Activated CD8-positive, alpha-beta memory T cell treated with anti-CD3 and anti-CD28 coated beads, Interleukin-2, amount 10 ng/mL, durations not matched to agents 7 days and 5 days (primary cell): ENCODE measurements around the gene CELA2B. TPM values are rescaled to one million over a fixed set of nuclear protein-coding genes. Genes with fewer than 3 reads are reported as not detected.
"Not testable (repeated sequence)": the region's sequence is repeated elsewhere in the genome, so short reads cannot be mapped to it uniquely, and the experiment has no call there.

ENCODE experiments used
- ATAC-seq: fragments of 150-1000 bp; cut with Tn5 transposase; one replicate; pipeline ENCODE4 v1.10.0; 2021; ENCODE audit warnings: moderate library complexity
- CTCF ChIA-PET: fragments of 350-600 bp; sonication (Branson Sonifier 250); formaldehyde crosslinking; loops from one replicate; lab custom pipeline; 2021; ENCODE audit warnings: antibody characterized with exemption; lab: Charles Lee
- DNase-seq: peaks from one replicate; pipeline ENCODE4 v3.0.0-alpha.2; 2020
- H3K27ac Mint-ChIP-seq: one replicate; pipeline ENCODE4 v1.8.0; 2021; ENCODE audit warnings: mild to moderate bottlenecking, mixed read lengths
- H3K27me3 Mint-ChIP-seq: one replicate; pipeline ENCODE4 v1.8.0; 2021; ENCODE audit warnings: mixed read lengths
- H3K36me3 Mint-ChIP-seq: one replicate; pipeline ENCODE4 v1.8.0; 2021; ENCODE audit warnings: mild to moderate bottlenecking, mixed read lengths
- H3K4me1 Mint-ChIP-seq: one replicate; pipeline ENCODE4 v1.8.0; 2021; ENCODE audit warnings: mixed read lengths
- H3K4me3 Mint-ChIP-seq: one replicate; pipeline ENCODE4 v1.8.0; 2021; ENCODE audit warnings: mild to moderate bottlenecking, moderate library complexity, mixed read lengths
- H3K9me3 Mint-ChIP-seq: one replicate; pipeline ENCODE4 v1.8.0; 2022; ENCODE audit warnings: low read depth, mixed read lengths
- total RNA-seq, 2 experiments: library from RNA; stranded (reverse); gene quantifications; one replicate each; pipeline ENCODE4 v1.2.3, GENCODE V29; 2021

CELA2B gene
- total RNA-seq, 2 experiments from 2014 or later: not detected

DNA sequence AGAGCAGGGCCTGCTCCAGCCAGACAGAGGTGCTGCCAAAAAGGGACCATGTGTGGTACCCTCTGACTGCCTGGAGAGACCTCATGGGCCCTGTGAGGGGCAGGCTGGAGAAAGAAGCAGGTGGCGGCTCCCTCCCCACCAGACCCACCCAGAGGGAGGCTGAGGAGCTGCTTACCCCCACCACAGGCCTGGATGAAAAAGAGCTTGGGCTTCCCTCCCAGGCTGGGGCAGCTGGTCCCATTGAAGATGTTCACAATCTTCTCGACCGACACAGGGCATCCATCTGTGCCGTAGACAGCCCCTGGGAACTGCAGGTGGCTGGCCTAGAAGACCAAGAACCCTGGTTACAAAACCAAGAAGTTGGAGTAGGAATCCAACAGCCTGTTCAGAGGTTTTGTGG, 28.5 kb downstream of the CELA2B start:
- Mint-ChIP-seq H3K4me3 (no peak overlapping the region), H3K27ac (no peak overlapping the region), H3K4me1 (no peaks in the 10 kb centered on the region), H3K9me3 (no peaks in the 10 kb centered on the region), H3K36me3 (peaks cover 2% of the 10 kb centered on the region), H3K27me3 (no peaks in the 10 kb centered on the region)
- DNase-seq: no peak
- ATAC-seq: no peak
- CTCF ChIA-PET: interaction anchor here (1.4 kb wide), 2 partner anchors 13 to 73 kb away, joined by 3 to 5 read pairs; no protein-coding TSS in a partner anchor

DNA sequence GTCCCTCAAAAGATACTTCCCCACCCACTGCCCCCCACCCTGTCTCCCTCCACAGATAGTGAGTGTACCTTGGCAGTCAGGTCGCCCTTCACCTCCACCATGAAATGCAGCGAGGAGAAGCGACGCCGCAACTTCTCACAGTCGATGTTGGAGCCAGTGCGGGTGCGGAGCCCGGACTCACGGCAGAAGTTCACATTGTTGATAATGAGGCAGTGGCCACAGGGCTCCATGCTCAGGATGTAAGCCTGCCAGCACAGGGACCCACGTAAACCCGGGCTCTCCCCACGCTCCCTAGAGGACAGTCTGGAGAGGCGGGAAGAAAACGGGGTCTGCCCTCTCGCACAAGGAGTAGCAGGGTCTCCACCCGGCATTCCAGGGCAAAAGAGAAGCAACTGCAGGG, 30.9 kb downstream of the CELA2B start:
- Mint-ChIP-seq H3K27ac (no peak overlapping the region), H3K27me3 (no peaks in the 10 kb centered on the region), H3K4me3 (no peak overlapping the region), H3K36me3 (peaks cover 4% of the 10 kb centered on the region), H3K4me1 (peaks cover 3% of the 10 kb centered on the region), H3K9me3 (no peaks in the 10 kb centered on the region)
- DNase-seq (no peak), ATAC-seq (no peak)
- CTCF ChIA-PET: no interaction called here

DNA sequence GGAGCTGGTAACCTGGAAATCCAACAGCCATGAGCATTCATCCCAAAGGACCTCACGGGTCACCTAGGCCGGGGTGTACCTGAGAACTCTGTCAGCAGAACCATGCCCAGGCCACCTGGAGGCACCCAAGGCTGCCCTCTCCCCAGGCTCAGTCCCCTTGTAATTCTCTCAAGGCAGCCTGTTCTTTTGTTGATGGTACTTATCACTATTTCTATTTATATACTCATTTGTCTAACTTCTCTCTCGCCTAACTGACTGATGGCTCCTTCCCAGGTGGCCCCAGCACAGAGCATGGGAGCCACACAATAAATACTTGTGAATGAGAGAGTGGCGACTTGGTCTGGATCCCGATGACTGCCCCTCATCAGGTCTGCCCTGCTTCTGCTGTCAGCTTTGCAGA, 31.4 kb downstream of the CELA2B start:
- no peak overlapping the region for H3K27ac Mint-ChIP-seq
- H3K4me3 Mint-ChIP-seq: no peak overlapping the region
- H3K27me3 Mint-ChIP-seq: no peaks in the 10 kb centered on the region
- peaks cover 3% of the 10 kb centered on the region for H3K4me1 Mint-ChIP-seq
- ATAC-seq (no peak), DNase-seq (no peak)
- no peaks in the 10 kb centered on the region for H3K9me3 Mint-ChIP-seq
- H3K36me3 Mint-ChIP-seq: peaks cover 7% of the 10 kb centered on the region
- CTCF ChIA-PET: no interaction called here

- CTCF ChIA-PET: interaction anchor here (1.0 kb wide), 1 partner anchor 20 kb away, joined by 3 read pairs; no protein-coding TSS in a partner anchor
- H3K9me3 Mint-ChIP-seq: no peaks in the 10 kb centered on the region
- no peak for DNase-seq
- peaks cover 8% of the 10 kb centered on the region for H3K4me1 Mint-ChIP-seq
- ATAC-seq: no peak
- peaks cover 13% of the 10 kb centered on the region for H3K36me3 Mint-ChIP-seq
- H3K4me3 Mint-ChIP-seq: no peak overlapping the region
- H3K27me3 Mint-ChIP-seq: no peaks in the 10 kb centered on the region
- no peak overlapping the region for H3K27ac Mint-ChIP-seq
These were observed 33.0 kb downstream of the CELA2B start for GRCh38 chr1:15508700-15509487.

DNA sequence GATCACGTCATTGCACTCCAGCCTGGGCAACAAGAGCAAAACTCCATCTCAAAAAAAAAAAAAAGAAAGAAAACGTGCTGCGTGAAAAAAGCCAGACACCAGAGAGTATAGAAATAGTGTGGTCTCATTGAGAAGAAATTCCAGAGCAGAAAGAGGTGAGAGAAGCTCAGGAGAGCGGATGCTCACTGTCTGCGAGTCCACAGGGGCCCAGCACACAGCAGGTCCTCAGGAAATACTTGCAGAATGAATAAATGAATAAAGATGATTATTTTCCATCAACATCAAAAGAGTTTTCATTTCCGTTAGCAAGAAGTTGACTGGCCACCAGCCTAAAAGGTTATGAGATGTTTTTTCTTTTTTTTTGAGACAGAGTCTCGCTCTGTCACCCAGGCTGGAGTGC, 33.7 kb downstream of the CELA2B start:
- DNase-seq: no peak
- CTCF ChIA-PET: interaction anchor here (1.0 kb wide), 1 partner anchor 19 kb away, joined by 3 read pairs; no protein-coding TSS in a partner anchor
- H3K9me3 Mint-ChIP-seq: no peaks in the 10 kb centered on the region
- H3K27ac Mint-ChIP-seq: no peak overlapping the region
- H3K4me1 Mint-ChIP-seq: peaks cover 14% of the 10 kb centered on the region
- H3K27me3 Mint-ChIP-seq: no peaks in the 10 kb centered on the region
- H3K36me3 Mint-ChIP-seq: peaks cover 19% of the 10 kb centered on the region
- no peak overlapping the region for H3K4me3 Mint-ChIP-seq
- ATAC-seq: no peak

- DNase-seq (no peak), ATAC-seq (no peak)
- CTCF ChIA-PET: interaction anchor here (1.2 kb wide), 1 partner anchor 187 kb away, joined by 3 read pairs; no protein-coding TSS in a partner anchor
- H3K4me1 Mint-ChIP-seq: peaks cover 26% of the 10 kb centered on the region
- no peak overlapping the region for H3K27ac Mint-ChIP-seq
- H3K36me3 Mint-ChIP-seq: peaks cover 26% of the 10 kb centered on the region
- H3K9me3 Mint-ChIP-seq: no peaks in the 10 kb centered on the region
- H3K27me3 Mint-ChIP-seq: no peaks in the 10 kb centered on the region
- no peak overlapping the region for H3K4me3 Mint-ChIP-seq
These were observed 34.9 kb downstream of the CELA2B start for GRCh38 chr1:15510611-15511405.

DNA sequence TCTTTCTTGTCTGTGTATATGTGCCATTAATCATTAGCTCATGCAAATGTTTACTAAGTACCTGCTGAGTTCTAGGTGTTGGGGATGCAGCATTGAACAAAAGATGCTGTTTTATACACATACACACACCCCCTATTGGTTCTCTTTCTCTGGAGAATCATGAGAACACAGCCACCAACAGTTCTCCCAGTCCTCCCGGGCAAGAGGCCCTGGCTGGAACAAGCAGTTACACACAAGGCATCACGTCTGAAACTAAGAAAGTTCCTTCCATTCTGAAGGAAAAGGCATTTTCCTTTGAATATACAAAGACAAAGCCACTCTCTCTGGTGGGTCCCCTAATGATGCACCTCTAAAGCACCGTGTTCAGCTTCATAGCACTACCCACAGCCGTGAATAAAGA, 37.3 kb downstream of the CELA2B start:
- Mint-ChIP-seq H3K9me3 (no peaks in the 10 kb centered on the region), H3K27ac (no peak overlapping the region), H3K4me1 (peaks cover 46% of the 10 kb centered on the region), H3K4me3 (no peak overlapping the region), H3K27me3 (no peaks in the 10 kb centered on the region), H3K36me3 (peaks cover 45% of the 10 kb centered on the region)
- no peak for DNase-seq
- ATAC-seq: no peak
- CTCF ChIA-PET: interaction anchor here (1.0 to 1.4 kb wide), 4 partner anchors 14 to 190 kb away, joined by 3 read pairs; no protein-coding TSS in a partner anchor

DNA sequence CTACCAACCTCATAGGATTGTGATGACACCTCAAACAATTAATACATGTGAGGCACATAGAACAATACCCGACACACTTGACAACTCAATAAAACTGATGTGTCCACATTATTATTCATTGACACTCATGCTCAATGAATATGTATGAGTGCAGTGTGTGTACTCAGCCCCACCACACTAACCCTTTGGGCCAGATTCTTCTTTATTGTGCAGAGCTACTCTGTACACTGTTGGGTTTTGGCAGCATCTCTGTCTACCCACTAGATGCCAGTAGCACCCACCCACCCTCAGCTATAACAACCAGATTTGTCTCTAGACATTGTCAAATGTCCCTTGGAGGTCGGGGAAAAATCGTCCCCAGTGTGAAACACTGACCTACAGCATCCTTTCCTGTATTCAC, 38.0 kb downstream of the CELA2B start:
- no peak for ATAC-seq
- DNase-seq: no peak
- Mint-ChIP-seq H3K4me1 (peaks cover 49% of the 10 kb centered on the region), H3K9me3 (no peaks in the 10 kb centered on the region), H3K4me3 (no peak overlapping the region), H3K27me3 (no peaks in the 10 kb centered on the region), H3K27ac (peak overlapping the region; percentile 91), H3K36me3 (peaks cover 49% of the 10 kb centered on the region)
- CTCF ChIA-PET: interaction anchor here (1.2 to 1.4 kb wide), 2 partner anchors 14 to 227 kb away, joined by 3 read pairs; no protein-coding TSS in a partner anchor

DNA sequence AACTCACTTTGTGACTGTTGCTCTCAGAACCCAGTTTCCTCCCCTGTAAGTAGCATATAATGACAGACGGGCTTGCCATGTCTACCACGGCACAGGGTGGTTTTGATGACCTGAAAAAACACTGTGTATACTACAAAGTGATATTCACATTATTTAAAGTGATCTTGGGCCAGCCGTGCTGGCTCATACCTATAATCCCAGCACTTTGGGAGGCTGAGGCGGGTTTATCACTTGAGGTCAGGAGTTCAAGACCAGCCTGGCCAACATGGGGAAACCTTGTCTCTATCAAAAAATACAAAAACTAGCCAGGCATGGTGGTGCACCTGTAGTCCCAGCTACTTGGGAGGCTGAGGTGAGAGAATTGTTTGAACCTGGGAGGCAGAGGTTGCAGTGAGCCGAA, 38.7 kb downstream of the CELA2B start:
- not testable (repeated sequence) for H3K4me3 Mint-ChIP-seq, H3K27me3 Mint-ChIP-seq, H3K9me3 Mint-ChIP-seq, DNase-seq, ATAC-seq
- peaks cover 51% of the 10 kb centered on the region for H3K36me3 Mint-ChIP-seq
- H3K27ac Mint-ChIP-seq: peak overlapping the region; percentile 91
- CTCF ChIA-PET: interaction anchor here (1.2 to 1.4 kb wide), 2 partner anchors 15 to 227 kb away, joined by 3 read pairs; no protein-coding TSS in a partner anchor
- H3K4me1 Mint-ChIP-seq: peaks cover 52% of the 10 kb centered on the region

- CTCF ChIA-PET: interaction anchor here (1.2 kb wide), 1 partner anchor 226 kb away, joined by 3 read pairs; no protein-coding TSS in a partner anchor
- peaks cover 54% of the 10 kb centered on the region for H3K36me3 Mint-ChIP-seq
- peaks cover 55% of the 10 kb centered on the region for H3K4me1 Mint-ChIP-seq
- peak overlapping the region; percentile 50 for H3K4me3 Mint-ChIP-seq
- DNase-seq (no peak), ATAC-seq (peak; percentile 63)
- no peaks in the 10 kb centered on the region for H3K27me3 Mint-ChIP-seq
- H3K27ac Mint-ChIP-seq: peak overlapping the region; percentile 91
- no peaks in the 10 kb centered on the region for H3K9me3 Mint-ChIP-seq
These were observed 39.2 kb downstream of the CELA2B start for GRCh38 chr1:15515022-15515663.

GRCh38 chr1:15519625-15520024, 43.7 kb downstream of the CELA2B start:
- peaks cover 59% of the 10 kb centered on the region for H3K4me1 Mint-ChIP-seq

GRCh38 chr1:15521206-15521906, 45.5 kb downstream of the CELA2B start:
- ATAC-seq, H3K27ac Mint-ChIP-seq, DNase-seq, H3K27me3 Mint-ChIP-seq, H3K9me3 Mint-ChIP-seq, CTCF ChIA-PET, H3K4me3 Mint-ChIP-seq: not testable (repeated sequence)
- H3K36me3 Mint-ChIP-seq: peaks cover 29% of the 10 kb centered on the region
- peaks cover 58% of the 10 kb centered on the region for H3K4me1 Mint-ChIP-seq

More at GRCh38 chr1:15519625-15520024, 43.7 kb downstream of the CELA2B start:
- CTCF ChIA-PET: no interaction called here
- H3K9me3 Mint-ChIP-seq: no peaks in the 10 kb centered on the region
- ATAC-seq (no peak), DNase-seq (no peak)
- H3K4me3 Mint-ChIP-seq: no peak overlapping the region
- no peaks in the 10 kb centered on the region for H3K27me3 Mint-ChIP-seq
- H3K36me3 Mint-ChIP-seq: peaks cover 36% of the 10 kb centered on the region
- H3K27ac Mint-ChIP-seq: no peak overlapping the region
